Neural progenitor cell (in vitro differentiated cells): ENCODE results near the gene GRID1.

Experiments used
- CTCF ChIP-seq: fragments of 200-600 bp; sonication (generic); IDR thresholded peaks from 2 replicates; pipeline ENCODE4 v1.5.1; 2017; ENCODE audit warnings: antibody characterized with exemption, mild to moderate bottlenecking
- EZH2 ChIP-seq: fragments of 200-600 bp; sonication (generic); IDR thresholded peaks from 2 replicates; pipeline ENCODE4 v1.6.1; 2017; ENCODE audit warnings: antibody characterized with exemption, mild to moderate bottlenecking, moderate library complexity
- EZH2phosphoT487 ChIP-seq: fragments of 200-600 bp; sonication (generic); IDR thresholded peaks from 2 replicates; pipeline ENCODE4 v1.6.1; 2017; ENCODE audit warnings: antibody characterized with exemption

GRCh38 chr10:86123304-86123703 is 243.3 kb downstream of the GRID1 start:
- TF ChIP-seq CTCF: no peak
- TF ChIP-seq EZH2phosphoT487: no peak
- no peak for TF ChIP-seq EZH2
